ENCODE results near the gene PAK3.
A peak's percentile ranks its signal among the peaks of the same experiment; 100 is the strongest.

Gene PAK3

DNA sequence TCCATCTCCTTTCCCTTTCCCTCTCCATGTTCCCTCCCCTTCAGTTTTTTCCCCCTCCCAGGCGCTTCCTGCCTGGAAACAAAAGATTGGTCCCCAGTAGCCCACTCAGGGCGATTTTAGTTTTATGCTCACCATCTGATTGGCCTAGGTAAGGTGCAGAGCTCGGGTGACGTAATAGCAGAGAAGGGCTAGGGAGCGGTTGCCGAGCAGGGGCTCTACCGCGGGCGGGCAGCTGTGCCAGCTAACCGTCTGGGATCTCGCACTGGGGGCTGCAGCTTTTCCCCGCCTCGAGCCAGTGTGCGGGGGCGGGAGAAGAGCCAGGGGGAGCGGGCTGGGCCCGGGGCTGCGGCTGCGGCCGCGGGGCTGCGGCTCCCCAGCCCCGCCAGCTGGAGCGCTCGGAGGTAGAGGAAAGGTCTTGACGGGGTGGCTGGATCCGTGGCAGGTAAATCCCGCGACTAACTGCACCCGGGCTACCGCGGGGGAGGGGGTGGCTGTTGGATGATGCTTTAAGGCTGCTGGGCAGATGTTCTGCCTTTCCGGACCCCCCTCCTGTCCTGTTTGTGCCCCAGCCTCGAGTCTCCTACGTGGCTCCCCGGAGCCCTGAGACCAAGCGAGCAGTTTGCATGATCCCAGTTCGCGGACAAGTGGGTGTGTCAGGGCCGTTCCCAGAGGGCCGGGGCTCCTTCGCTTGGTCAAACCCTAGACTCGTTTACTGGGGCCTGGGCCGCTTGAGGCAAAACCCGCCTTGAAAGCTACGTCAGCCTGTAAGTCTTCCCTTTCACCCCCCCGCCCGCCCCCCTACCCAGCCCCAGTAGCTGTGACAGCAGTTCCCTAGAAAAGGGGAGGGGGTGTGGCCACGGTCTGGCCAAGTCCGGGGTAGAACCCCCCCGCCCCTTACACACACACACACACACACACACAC, at the start of gene PAK3:
TSS of gene PAK3 (plus strand) at position 218 of the 922 bp plus-strand sequence. CDS start 26,913 bp downstream, outside the sequence.
- peak within 1 kb of the TSS; percentile 50 for H3K4me3 ChIP-seq (ENCODE audit: low read depth, low read length)
- CTCF ChIA-PET, result no interaction called here
- DNase-seq (ENCODE audit: low read depth, low spot score), result no peak
- TF ChIP-seq, protein P1, sequence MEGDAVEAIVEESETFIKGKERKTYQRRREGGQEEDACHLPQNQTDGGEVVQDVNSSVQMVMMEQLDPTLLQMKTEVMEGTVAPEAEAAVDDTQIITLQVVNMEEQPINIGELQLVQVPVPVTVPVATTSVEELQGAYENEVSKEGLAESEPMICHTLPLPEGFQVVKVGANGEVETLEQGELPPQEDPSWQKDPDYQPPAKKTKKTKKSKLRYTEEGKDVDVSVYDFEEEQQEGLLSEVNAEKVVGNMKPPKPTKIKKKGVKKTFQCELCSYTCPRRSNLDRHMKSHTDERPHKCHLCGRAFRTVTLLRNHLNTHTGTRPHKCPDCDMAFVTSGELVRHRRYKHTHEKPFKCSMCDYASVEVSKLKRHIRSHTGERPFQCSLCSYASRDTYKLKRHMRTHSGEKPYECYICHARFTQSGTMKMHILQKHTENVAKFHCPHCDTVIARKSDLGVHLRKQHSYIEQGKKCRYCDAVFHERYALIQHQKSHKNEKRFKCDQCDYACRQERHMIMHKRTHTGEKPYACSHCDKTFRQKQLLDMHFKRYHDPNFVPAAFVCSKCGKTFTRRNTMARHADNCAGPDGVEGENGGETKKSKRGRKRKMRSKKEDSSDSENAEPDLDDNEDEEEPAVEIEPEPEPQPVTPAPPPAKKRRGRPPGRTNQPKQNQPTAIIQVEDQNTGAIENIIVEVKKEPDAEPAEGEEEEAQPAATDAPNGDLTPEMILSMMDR (IDR thresholded peaks at IDR 0.05; ENCODE audit: insufficient read depth, low read length, missing control alignments), result no peak
- POLR2A ChIA-PET, result no interaction called here

DNA sequence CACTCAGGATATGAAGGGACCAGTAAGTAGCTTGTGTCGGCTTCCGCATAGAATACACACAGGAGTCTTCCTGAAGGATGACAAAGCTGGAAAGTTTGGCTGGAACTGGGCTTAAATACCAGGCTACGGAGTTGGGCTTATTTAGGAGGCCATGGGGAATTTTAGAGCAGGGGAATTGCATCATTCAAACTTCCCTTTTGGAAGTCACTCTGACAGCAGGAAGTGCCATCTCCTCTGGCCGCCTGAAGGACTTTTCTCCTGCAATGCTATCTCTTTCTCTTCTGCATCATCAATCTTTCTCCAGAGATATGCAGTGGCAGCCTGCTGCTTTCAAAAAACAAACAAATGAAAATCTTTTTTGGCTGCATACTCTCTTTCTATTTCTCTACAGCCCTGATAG, 48.4 kb upstream of the PAK3 start:
- no peak for DNase-seq (ENCODE audit: low read depth, low spot score)
- ChIA-PET CTCF (no interaction called here), POLR2A (no interaction called here)
- H3K4me3 ChIP-seq (ENCODE audit: low read depth, low read length), result no peak overlapping the region
- TF ChIP-seq, protein P1 (IDR thresholded peaks at IDR 0.05; ENCODE audit: insufficient read depth, low read length, missing control alignments), result no peak

DNA sequence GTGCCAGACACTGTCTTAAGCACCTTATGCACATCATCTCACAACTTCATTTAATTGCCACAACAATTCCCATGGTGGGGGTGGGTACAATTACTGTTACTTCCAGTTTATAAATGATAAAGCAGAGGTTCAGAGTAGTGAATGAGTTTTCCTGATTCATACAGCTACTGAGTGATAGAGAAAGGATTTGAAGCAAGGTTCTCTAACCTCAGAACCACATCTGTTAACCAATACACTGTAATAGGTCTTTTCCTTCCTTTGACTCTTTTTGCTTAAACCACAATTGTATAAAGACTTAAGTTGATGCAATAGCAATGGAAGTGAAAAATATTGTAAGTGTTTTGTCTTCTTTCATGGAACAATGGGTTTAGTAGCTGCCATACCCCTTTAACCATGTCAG, 43.5 kb upstream of the PAK3 start:
- CTCF ChIA-PET, result interaction anchor here (1.1 kb wide), 1 partner anchor 205 kb away, joined by 3 read pairs; no protein-coding TSS in a partner anchor
- TF ChIP-seq, protein P1 (IDR thresholded peaks at IDR 0.05; ENCODE audit: insufficient read depth, low read length, missing control alignments), result no peak
- DNase-seq (ENCODE audit: low read depth, low spot score), result no peak
- H3K4me3 ChIP-seq (ENCODE audit: low read depth, low read length), result no peak overlapping the region
- POLR2A ChIA-PET, result no interaction called here

DNA sequence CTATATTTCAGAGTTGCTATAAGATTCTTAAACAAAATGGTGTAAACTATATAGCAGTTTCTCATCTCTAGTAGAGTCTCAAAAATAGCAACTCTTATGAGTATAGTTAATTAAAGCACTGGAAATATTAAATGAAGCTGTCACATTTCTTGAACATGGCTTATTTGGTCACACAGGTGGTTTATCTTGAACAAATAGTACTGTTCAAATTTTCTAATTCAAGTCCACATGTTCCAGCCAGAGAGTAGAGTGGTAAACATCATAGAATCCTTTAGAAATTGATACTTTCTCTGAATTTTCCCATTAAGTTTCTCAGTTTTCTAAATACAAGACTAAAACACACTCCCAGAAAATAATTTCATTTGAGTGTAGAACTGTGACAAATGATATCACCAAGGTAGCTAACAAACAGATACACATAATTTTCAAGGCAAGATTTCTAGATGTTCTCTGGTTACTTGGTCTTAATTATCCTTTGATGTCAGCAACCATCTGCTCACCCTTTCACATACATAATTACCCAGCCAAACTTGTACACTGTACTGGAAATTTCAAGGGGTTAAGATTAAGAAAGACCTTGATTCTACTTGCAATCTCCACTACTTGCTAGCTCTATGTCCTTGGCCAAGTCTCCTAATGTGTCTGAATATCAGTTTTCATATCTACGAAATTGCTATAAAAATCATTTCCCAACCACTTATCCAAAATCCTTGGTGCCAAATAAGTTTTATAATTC, 24.3 kb upstream of the PAK3 start:
- TF ChIP-seq, protein P1 (IDR thresholded peaks at IDR 0.05; ENCODE audit: insufficient read depth, low read length, missing control alignments), result no peak
- CTCF ChIA-PET, result no interaction called here
- DNase-seq (ENCODE audit: low read depth, low spot score), result no peak
- POLR2A ChIA-PET, result no interaction called here
- H3K4me3 ChIP-seq (ENCODE audit: low read depth, low read length), result no peak overlapping the region

DNA sequence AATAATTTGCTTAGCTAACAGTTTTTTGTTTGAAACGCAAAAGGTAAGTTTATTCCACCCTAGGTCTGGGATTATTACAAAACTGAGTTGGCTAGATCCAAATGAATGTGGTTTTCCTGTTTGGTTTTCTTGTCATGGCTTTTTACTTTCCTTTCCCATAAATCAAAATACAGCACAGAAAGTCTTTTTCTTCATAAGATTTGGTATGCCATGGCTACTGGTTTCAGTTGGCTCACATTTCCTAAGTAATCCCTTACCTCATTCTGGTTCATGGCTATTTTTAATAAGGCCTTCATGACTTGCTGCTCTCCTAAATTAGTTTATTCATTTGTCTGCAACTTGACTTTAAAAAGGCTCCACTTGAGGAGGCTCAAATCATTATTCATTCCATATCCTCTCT, 12.9 kb upstream of the PAK3 start:
- TF ChIP-seq, protein P1 (IDR thresholded peaks at IDR 0.05; ENCODE audit: insufficient read depth, low read length, missing control alignments), result no peak
- CTCF ChIA-PET, result no interaction called here
- DNase-seq (ENCODE audit: low read depth, low spot score), result no peak
- no peak overlapping the region for H3K4me3 ChIP-seq (ENCODE audit: low read depth, low read length)
- POLR2A ChIA-PET, result no interaction called here

DNA sequence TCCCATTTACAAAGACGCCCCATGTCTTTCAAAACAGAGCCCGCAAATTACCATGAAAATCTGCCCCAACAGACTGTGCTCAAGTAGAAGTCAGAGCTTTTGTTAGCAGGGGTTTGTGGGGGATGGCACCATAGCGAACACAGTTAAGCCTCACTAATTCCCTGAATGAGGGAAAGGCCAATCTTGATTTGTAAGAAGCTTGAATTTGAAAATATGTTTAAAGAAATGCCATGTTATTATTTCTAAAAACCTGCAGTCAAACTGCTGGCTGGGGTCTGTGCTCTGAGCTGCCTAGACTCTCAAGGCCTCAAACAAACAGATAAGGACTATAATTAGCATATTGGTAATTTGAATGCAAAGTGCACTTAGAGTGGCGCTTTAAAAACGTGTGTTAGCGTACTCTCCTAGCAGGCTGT, 9.4 kb upstream of the PAK3 start:
- no peak for DNase-seq (ENCODE audit: low read depth, low spot score)
- H3K4me3 ChIP-seq (ENCODE audit: low read depth, low read length), result no peak overlapping the region
- ChIA-PET CTCF (no interaction called here), POLR2A (no interaction called here)
- TF ChIP-seq, protein P1 (IDR thresholded peaks at IDR 0.05; ENCODE audit: insufficient read depth, low read length, missing control alignments), result no peak
